HG03039 (cell line): ENCODE data around the gene KIFC3.
"Not testable (repeated sequence)": the region's sequence is repeated elsewhere in the genome, so short reads cannot be mapped to it uniquely, and the experiment has no call there.

Experiments used
- ATAC-seq: cut with Tn5 transposase; IDR thresholded peaks from one replicate; pipeline ENCODE4 v1.9.1; 2021; ENCODE audit warnings: mild to moderate bottlenecking, moderate library complexity; ENCODE audit not compliant: unreplicated experiment

Gene KIFC3

DNA sequence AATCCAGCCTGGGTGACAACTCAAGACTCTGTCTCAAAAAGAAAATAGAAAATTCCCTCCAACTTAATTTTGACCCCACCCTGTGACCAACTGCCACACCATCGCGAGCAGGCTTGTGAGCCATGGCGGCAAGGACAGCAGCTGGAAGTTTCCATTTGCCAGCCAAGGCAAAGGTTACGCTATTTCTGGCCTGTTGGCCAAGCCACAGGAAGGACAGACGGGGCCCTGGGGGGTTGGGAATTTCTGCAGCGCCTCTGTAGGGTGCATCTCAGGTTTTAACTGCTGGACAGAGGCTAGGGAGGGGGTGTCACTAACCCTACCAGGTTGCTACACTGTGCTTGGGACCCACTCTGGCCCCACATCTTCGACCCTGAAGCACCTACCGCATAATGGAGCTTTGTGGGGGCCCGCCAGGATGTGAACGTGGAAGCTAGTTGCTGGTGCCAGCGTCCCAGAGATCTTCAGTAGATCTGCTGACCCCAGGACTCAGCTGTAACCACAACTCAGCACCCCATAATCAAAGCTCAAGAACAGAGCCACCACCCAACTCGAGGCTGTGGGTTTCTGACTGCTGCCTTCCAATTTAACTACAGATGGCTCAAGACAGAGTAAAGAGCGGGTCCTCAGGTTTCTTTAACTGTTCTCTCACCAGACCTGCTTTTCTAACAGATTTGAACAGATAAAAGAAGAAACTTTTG is 10.9 kb downstream of the KIFC3 start:
- no peak for ATAC-seq

- no peak for ATAC-seq
Observed at GRCh38 chr16:57788951-57789350, 13.3 kb downstream of the KIFC3 start.

DNA sequence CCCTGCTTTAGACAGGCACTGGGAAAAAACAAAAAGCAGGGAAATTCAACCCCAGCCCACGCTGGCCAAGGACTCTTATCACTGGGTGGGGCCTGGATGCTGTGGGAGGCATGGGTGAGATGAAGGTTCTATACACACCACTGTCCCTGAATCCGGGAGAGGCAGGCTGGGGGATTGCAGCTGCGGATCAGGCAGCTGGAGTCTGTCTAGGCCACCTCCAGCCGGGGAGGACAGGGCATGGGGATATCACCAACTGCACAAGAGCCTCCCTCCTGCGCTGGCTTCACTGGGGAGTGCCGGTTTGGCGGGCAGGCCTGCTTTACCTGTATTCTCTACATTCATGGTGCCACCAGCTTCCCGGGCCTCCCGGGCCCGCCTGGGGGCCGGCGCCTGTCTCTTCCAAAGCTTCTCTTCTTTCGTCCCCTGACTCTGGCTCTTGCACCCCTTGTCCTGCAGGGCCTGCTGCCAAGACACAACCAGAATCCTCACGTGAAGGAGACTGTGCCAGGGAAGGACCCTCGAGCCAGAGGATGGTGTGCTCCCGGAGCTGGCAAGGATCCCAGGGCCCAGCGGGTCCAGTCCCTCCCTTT is 13.9 kb downstream of the KIFC3 start:
- ATAC-seq, result no peak

- no peak for ATAC-seq
Observed at GRCh38 chr16:57787519-57787905, 14.8 kb downstream of the KIFC3 start.

DNA sequence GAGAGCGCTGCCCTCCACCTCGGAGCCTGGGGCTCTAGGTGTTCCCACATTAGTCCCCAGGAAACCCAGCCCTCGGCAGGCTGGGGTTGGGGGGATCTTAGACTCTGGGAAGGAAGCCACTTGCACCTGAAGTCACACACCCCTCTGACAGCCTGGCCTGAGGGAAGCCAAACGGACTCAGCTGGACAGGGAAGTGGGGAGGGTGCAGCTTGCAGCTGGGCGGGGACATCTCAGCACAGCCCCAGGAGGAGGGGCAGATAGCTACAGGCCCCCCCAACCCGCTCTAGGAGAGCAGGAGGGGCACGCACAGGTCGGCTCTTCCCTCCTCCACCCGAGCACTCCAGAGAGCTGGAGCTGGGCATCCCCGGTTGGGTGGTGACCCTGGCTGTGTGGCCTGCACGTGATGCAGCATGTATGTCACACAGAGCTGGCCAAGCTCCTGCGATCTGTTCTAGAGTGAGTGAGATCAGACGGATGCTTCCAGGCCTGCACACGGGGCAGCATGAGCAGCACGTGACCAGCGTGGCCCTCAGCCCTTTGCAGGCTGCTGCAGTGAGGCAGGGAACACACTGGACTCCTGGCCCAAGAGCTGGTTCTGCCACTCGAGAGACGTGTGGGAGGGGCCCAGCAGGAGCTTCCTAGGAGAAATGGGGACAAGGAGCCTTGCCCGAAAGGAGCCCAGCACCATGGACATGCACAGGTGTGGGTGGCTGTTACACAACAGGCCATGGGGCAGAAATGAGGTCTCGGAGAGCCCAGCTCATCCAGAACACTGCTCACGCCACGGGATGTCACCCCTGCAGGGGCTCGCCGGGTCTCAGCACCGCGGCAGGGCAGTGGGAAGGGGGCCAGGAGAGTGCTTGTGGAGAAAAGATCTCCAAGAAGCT is 15.4 kb downstream of the KIFC3 start:
- no peak for ATAC-seq

GRCh38 chr16:57785924-57786323 is 16.4 kb downstream of the KIFC3 start:
- no peak for ATAC-seq

- ATAC-seq, result no peak
Observed at GRCh38 chr16:57785385-57785784, 16.9 kb downstream of the KIFC3 start.

DNA sequence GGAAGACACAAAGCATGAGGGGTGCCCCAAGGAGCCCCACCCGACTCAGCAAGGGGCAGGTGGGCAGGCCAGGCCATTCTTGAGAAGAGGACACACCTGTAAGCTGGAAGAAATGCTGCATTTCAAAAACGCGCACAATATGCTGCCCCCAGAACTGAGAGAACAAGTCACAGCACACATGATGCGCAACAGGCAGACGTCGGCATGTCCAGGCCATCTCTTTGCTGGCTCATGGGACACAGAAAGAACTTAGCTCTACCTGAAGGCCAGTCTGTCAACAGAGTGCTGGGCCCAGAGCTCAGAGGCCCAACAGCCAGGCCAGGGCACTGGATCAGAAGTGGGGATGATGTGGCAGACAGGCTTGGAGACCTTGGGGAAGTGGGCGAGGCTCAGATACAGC is 18.0 kb downstream of the KIFC3 start:
- ATAC-seq, result no peak

DNA sequence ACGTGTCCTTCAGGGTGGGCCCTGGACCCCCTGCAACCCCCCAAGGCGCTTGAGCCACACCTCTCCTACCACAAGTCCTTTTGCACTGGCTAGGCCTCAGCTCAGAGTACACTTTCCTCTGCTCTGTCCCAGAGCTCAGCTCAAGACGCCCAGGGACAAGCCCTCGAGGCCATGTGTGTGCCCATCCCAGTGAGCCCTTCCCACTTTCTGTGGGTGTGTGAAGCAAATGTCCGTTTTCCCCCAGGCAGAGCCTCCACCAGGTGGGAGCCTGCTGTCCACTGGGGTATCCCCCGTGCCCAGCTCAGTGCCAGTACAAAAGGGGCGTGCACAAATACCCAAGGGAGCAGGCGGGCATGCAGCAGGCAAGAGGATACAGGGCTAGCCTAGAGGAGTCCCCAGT is 18.4 kb downstream of the KIFC3 start:
- ATAC-seq, result no peak

- ATAC-seq, result no peak
Observed at GRCh38 chr16:57783116-57783515, 19.2 kb downstream of the KIFC3 start.

- not testable (repeated sequence) for ATAC-seq
Observed at GRCh38 chr16:57782607-57783055, 19.7 kb downstream of the KIFC3 start.

DNA sequence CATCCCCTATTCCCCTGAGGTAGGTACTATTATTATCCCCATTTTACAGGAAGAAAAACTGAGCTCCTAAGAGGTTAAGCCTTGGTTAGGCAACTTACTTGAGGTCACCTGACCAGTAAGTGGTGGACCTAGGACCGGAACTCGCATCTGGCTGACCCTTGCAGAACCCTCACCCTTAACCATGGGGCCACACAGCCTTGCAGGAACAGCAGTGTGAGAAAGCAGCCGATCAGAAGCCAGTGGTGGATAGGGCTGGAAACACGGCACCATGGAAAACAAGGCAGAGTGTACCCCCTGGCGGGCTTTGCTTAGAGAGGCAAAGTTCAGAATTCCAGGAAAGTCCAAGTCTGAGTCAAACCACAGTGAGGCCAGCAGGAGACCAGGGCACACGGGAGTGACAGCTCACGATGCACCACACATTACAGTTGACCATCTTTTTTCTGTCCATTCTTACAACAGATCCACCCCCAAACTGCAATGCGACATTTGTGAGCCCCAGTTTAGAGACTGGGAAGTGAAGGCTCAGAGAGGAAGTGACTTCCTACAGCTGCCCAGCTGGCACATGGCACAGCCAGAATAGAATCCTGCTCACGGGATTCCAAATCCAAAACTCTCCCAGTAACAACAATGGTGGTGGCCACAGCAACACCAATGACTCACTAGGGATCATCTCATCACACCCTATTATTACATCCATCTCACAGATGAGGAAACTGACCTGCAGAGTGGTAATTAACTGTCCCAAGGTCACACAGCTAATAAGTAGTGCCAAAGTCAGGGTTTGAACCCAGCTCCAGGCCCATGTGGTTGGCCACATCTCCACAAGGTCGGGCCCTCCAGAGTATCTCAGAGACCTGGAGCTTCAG is 20.3 kb downstream of the KIFC3 start:
- no peak for ATAC-seq

DNA sequence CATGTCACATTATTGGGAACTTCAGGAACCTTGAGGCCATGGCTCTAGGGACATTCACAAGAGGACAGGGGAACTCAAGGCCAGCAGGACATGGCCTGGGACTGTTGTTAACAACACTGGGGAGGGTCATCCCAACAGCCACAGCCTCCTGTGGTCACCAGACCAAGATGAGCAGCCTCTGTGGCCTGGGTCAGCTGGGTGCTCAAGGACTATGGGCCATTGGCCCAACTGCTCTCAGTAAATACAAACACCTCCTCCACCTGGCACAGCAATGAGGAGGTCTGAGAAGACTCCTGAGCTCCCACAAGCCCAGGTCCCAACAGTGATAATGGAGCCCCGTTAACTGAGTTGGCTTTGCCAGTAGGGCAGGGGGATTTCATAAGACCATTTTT is 20.9 kb downstream of the KIFC3 start:
- no peak for ATAC-seq

DNA sequence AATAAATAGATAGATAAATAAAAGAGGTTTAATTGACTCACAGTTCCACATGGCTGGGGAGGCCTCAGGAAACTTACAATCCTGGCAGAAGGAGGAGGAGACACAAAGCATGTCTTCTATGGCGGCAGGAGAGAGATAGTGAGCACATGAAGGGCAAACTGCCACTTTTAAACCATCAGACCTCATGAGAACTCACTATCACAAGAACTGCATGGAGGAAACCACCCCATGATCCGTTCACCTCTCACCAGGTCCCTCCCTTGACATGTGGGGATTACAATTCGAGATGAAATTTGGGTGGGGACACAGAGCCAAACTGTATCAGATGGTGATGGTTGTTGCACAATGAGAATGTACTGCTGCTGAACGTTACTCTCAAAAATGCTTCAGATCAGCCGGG is 22.5 kb downstream of the KIFC3 start:
- ATAC-seq, result not testable (repeated sequence)

GRCh38 chr16:57778658-57779057 is 23.6 kb downstream of the KIFC3 start:
- ATAC-seq, result no peak

DNA sequence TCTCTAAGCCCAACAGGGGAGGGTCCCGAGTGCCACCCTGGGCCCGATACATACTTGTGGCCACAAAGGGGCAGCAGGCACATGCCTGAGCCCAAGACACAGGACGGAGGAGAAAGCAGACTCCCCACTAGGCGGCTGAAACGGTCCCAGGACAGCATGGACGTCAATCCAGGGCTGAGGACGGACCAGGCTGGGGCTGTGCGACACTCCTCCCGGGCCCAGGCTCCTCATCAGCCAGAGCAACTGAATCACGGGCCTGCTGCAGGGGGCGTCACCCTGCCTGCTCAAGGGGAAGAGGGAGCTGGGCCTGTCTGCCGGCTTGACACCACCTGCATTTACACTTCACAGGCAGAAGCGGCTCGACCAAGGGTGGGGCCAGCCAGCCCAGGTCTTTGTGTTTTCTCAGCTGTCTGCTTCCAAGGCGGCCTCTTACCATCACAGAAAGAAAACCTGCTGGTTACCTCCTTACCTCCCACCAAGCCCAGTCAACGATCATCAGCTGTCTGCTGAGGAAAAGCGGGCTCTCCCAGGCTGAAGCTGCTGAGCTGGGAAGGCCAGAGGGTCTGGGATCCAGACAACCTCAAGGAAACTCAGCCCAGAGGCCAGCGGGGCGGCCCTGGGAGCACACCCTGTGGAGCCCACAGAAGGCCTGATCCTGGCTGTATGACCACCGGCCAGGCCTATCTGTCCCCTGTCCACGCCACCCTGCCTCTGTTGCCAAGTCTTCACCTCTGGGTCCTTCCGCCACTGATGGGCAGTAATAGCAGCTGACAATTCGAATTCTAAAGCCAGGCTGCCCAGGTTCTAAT is 26.4 kb downstream of the KIFC3 start:
- ATAC-seq, result no peak

DNA sequence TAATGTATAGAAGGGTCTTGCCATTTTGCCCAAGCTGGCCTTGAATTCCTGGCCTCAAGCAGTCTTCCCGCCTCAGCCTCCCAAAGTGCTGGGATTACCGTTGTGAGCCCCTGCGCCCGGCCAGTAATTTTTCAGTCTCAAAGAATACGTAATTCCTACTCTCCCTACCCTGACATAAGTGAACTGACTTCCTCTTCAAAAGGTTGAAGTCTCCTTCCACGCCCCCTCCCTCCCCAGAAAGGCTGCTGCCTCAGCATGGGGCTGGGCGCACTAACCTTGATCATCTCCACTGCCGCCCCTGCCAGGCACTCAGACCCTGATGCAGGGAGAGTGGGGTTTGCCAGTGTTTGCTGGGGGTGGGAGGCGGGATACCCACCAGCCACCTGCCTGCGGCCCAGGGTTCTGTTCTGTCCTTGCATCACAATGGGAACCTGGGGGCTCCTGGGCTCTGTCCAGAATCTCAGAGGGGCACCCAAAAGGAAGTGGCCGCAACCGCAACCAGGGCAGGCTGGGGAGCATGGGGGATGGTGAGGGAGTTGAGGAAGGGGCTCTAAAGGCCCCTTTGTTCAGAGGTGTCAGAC is 27.5 kb downstream of the KIFC3 start:
- ATAC-seq, result no peak

- no peak for ATAC-seq
Observed at GRCh38 chr16:57773655-57774295, 28.5 kb downstream of the KIFC3 start.

GRCh38 chr16:57773019-57773418 is 29.3 kb downstream of the KIFC3 start:
- no peak for ATAC-seq
